H9 (cell line): Measurements from ENCODE around the gene LHCGR. TPM values are rescaled to one million over a fixed set of nuclear protein-coding genes. Genes with fewer than 3 reads are reported as not detected.

Experiments used
- DNase-seq: peaks from one replicate; pipeline ENCODE4 v3.0.0-alpha.2; 2017
- H2AFZ ChIP-seq: one replicate; pipeline ENCODE4 v1.6.1; 2013; ENCODE audit warnings: mild to moderate bottlenecking, low read length, control low read depth, moderate library complexity
- H2AK5ac ChIP-seq: 2 replicates; pipeline ENCODE4 v1.6.1; 2013; ENCODE audit warnings: low read length, control low read depth, mixed read lengths; ENCODE audit not compliant: insufficient read length
- H2BK120ac ChIP-seq: one replicate; pipeline ENCODE4 v1.6.1; 2013; ENCODE audit warnings: low read depth, mild to moderate bottlenecking, low read length, control low read depth, inconsistent platforms; ENCODE audit not compliant: poor library complexity, severe bottlenecking
- H2BK12ac ChIP-seq: 2 replicates; pipeline ENCODE4 v1.6.1; 2013; ENCODE audit warnings: low read length, control low read depth, mixed read lengths, low read depth; ENCODE audit not compliant: insufficient read length
- H2BK15ac ChIP-seq: 2 replicates; pipeline ENCODE4 v1.6.1; 2013; ENCODE audit warnings: low read depth, low read length, control low read depth
- H2BK20ac ChIP-seq: one replicate; pipeline ENCODE4 v1.6.1; 2013; ENCODE audit warnings: low read depth, mild to moderate bottlenecking, low read length, control low read depth, inconsistent platforms; ENCODE audit not compliant: poor library complexity, severe bottlenecking
- H2BK5ac ChIP-seq: 2 replicates; pipeline ENCODE4 v1.6.1; 2013; ENCODE audit warnings: low read length, control low read depth, mixed read lengths; ENCODE audit not compliant: insufficient read length
- H3K14ac ChIP-seq: 2 replicates; pipeline ENCODE4 v1.6.1; 2013; ENCODE audit warnings: low read length, control low read depth; ENCODE audit not compliant: insufficient read depth
- H3K18ac ChIP-seq: 2 replicates; pipeline ENCODE4 v1.6.1; 2013; ENCODE audit warnings: low read depth, mild to moderate bottlenecking, mixed read lengths, low read length, control low read depth; ENCODE audit not compliant: insufficient read length
- H3K23ac ChIP-seq: 2 replicates; pipeline ENCODE4 v1.6.1; 2013; ENCODE audit warnings: low read length, control low read depth, mixed read lengths, low read depth; ENCODE audit not compliant: insufficient read length
- H3K23me2 ChIP-seq: 2 replicates; pipeline ENCODE4 v1.6.1; 2013; ENCODE audit warnings: low read depth, mild to moderate bottlenecking, mixed read lengths, low read length, control low read depth; ENCODE audit not compliant: insufficient read length, poor library complexity, severe bottlenecking
- H3K27ac ChIP-seq: 2 replicates; pipeline ENCODE4 v1.5.1; 2013; ENCODE audit warnings: low read length, control low read depth, mixed read lengths, low read depth; ENCODE audit not compliant: insufficient read length
- H3K27me3 ChIP-seq: 2 replicates; pipeline ENCODE4 v1.6.1; 2013; ENCODE audit warnings: low read length, control low read depth, inconsistent platforms; ENCODE audit not compliant: insufficient read depth
- H3K4ac ChIP-seq: 2 replicates; pipeline ENCODE4 v1.6.1; 2013; ENCODE audit warnings: low read depth, mild to moderate bottlenecking, control low read depth, inconsistent platforms, low read length, moderate library complexity
- H3K4me1 ChIP-seq: 2 replicates; pipeline ENCODE4 v1.6.1; 2013; ENCODE audit warnings: low read length, control low read depth, inconsistent platforms; ENCODE audit not compliant: insufficient read depth
- H3K4me2 ChIP-seq: 2 replicates; pipeline ENCODE4 v1.6.1; 2013; ENCODE audit warnings: low read length, control low read depth, mixed read lengths; ENCODE audit not compliant: insufficient read length, insufficient read depth
- H3K56ac ChIP-seq: 2 replicates; pipeline ENCODE4 v1.6.1; 2013; ENCODE audit warnings: low read depth, mild to moderate bottlenecking, mixed read lengths, low read length, control low read depth; ENCODE audit not compliant: insufficient read length
- H3K79me1 ChIP-seq: 2 replicates; pipeline ENCODE4 v1.6.1; 2013; ENCODE audit warnings: low read depth, mild to moderate bottlenecking, moderate library complexity, low read length, control low read depth, inconsistent platforms; ENCODE audit not compliant: insufficient read depth, poor library complexity, severe bottlenecking
- H3K79me2 ChIP-seq: 2 replicates; pipeline ENCODE4 v1.6.1; 2013; ENCODE audit warnings: low read length, control low read depth, inconsistent platforms; ENCODE audit not compliant: insufficient read depth
- H3K9ac ChIP-seq: 2 replicates; pipeline ENCODE4 v1.6.1; 2013; ENCODE audit warnings: low read length, control low read depth, mixed read lengths; ENCODE audit not compliant: insufficient read length; ENCODE audit errors: extremely low read depth
- H3K9me3 ChIP-seq: one replicate; pipeline ENCODE4 v1.6.1; 2013; ENCODE audit warnings: low read depth, low read length, inconsistent platforms; ENCODE audit not compliant: control insufficient read depth
- H3T11ph ChIP-seq: one replicate; pipeline ENCODE4 v1.6.1; 2013; ENCODE audit warnings: mild to moderate bottlenecking, low read length, control low read depth, inconsistent platforms
- H4K20me1 ChIP-seq: one replicate; pipeline ENCODE4 v1.6.1; 2013; ENCODE audit not compliant: control insufficient read depth, insufficient read length, insufficient read depth
- H4K5ac ChIP-seq: 2 replicates; pipeline ENCODE4 v1.6.1; 2013; ENCODE audit warnings: low read depth, mild to moderate bottlenecking, mixed read lengths, low read length, control low read depth; ENCODE audit not compliant: insufficient read length
- H4K8ac ChIP-seq: replicated peaks from 2 replicates; pipeline ENCODE4 v1.6.1; 2013; ENCODE audit warnings: low read length, control low read depth, mixed read lengths, low read depth; ENCODE audit not compliant: insufficient read length
- H4K91ac ChIP-seq: 2 replicates; pipeline ENCODE4 v1.6.1; 2013; ENCODE audit warnings: low read depth, mild to moderate bottlenecking, moderate library complexity, mixed read lengths, low read length, control low read depth; ENCODE audit not compliant: insufficient read length
- H3K27ac Mint-ChIP-seq, 3 experiments: 2 replicates in 2 of 3; 3 replicates in 1 of 3; pipeline ENCODE4 v1.8.0; 2020 to 2021; ENCODE audit warnings: mixed read lengths in 3 of 3, mild to moderate bottlenecking in 1 of 3, moderate library complexity in 1 of 3
- H3K27me3 Mint-ChIP-seq: 2 replicates; pipeline ENCODE4 v1.8.0; 2021; ENCODE audit warnings: low read depth, mild to moderate bottlenecking, moderate library complexity, mixed read lengths
- H3K36me3 Mint-ChIP-seq, 3 experiments: 2 replicates in 2 of 3; 3 replicates in 1 of 3; pipeline ENCODE4 v1.8.0; 2020 to 2021; ENCODE audit warnings: low read depth in 3 of 3, mixed read lengths in 3 of 3; ENCODE audit not compliant: insufficient read depth in 1 of 3
- H3K4me1 Mint-ChIP-seq, 2 experiments: 2 replicates each; pipeline ENCODE4 v1.8.0; 2020; ENCODE audit warnings: mixed read lengths in 2 of 2
- H3K4me3 Mint-ChIP-seq, 2 experiments: 2 replicates in 1 of 2; 3 replicates in 1 of 2; pipeline ENCODE4 v1.8.0; 2020 to 2021; ENCODE audit warnings: mild to moderate bottlenecking in 2 of 2, mixed read lengths in 2 of 2, moderate library complexity in 1 of 2
- H3K9me3 Mint-ChIP-seq, 2 experiments: 2 replicates in 1 of 2; 3 replicates in 1 of 2; pipeline ENCODE4 v1.8.0; 2020; ENCODE audit warnings: mild to moderate bottlenecking in 2 of 2, mixed read lengths in 2 of 2, moderate library complexity in 1 of 2
- CTCF ChIP-seq: fragments of 200-600 bp; sonication (generic); conservative IDR thresholded peaks from 3 replicates; pipeline ENCODE4 v1.8.0; 2021; ENCODE audit warnings: antibody characterized with exemption, mild to moderate bottlenecking
- WGBS: extraction: QIAGEN DNeasy Blood & Tissue Kit; methylation state at CpG from one replicate; pipeline ENCODE4 v1.1.7; 2013; ENCODE audit warnings: missing lambda C conversion rate, low lambda C conversion rate, mixed read lengths; ENCODE audit not compliant: insufficient read length; ENCODE audit errors: extremely low coverage; 5-methylcytosine and 5-hydroxymethylcytosine counted together
- total RNA-seq: library from RNA; stranded (reverse); gene quantifications from 2 replicates; pipeline ENCODE4 v1.2.1, GENCODE V29; 2021

LHCGR gene
- total RNA-seq, 1 experiment from 2014 or later = 0.44 TPM

GRCh38 chr2:48673581-48673980 lies 81.9 kb downstream of the LHCGR start:
- Histone ChIP-seq H3K23ac (no peak overlapping the region), H3K79me1 (no peaks in the 10 kb centered on the region), H3K79me2 (no peaks in the 10 kb centered on the region), H3K9ac (no peak overlapping the region), H3K4ac (no peak overlapping the region), H4K20me1 (no peaks in the 10 kb centered on the region), H2AK5ac (no peak overlapping the region), H2BK5ac (no peak overlapping the region), H2BK120ac (no peak overlapping the region), H2AFZ (no peak overlapping the region), H4K91ac (no peak overlapping the region), H3K56ac (no peak overlapping the region), H3K18ac (no peak overlapping the region), H3K27me3 (no peaks in the 10 kb centered on the region), H3T11ph (no peak overlapping the region), H3K4me2 (no peak overlapping the region), H3K14ac (no peak overlapping the region), H3K23me2 (no peaks in the 10 kb centered on the region), H2BK12ac (no peak overlapping the region), H4K8ac (no peak overlapping the region), H2BK20ac (no peak overlapping the region), H3K27ac (no peak overlapping the region), H2BK15ac (no peak overlapping the region), H3K4me1 (no peaks in the 10 kb centered on the region), H4K5ac (no peak overlapping the region), H3K9me3 (no peaks in the 10 kb centered on the region)
- Mint-ChIP-seq H3K4me3 (no peak overlapping the region), H3K27me3 (no peaks in the 10 kb centered on the region), H3K4me1 (peaks cover 3 to 7% of the 10 kb centered on the region in 2 experiments; a peak in 3 of 4 replicates), H3K36me3 (no peaks in the 10 kb centered on the region; a peak in 1 of 7 replicates), H3K27ac (no peak overlapping the region), H3K9me3 (peaks cover 4 to 8% of the 10 kb centered on the region in 2 experiments; a peak in 4 of 5 replicates)
- no peak for TF ChIP-seq CTCF
- no CpG with 5 or more reads among the region's 4 CpGs for WGBS
- no peak for DNase-seq
